GM18861 (cell line): ENCODE results near the gene PCSK6.
"Not testable (repeated sequence)": the region's sequence is repeated elsewhere in the genome, so short reads cannot be mapped to it uniquely, and the experiment has no call there.

Experiments used
- ATAC-seq: cut with Tn5 transposase; IDR thresholded peaks from one replicate; pipeline ENCODE4 v1.9.1; 2021; ENCODE audit not compliant: unreplicated experiment

The PCSK6 gene

DNA sequence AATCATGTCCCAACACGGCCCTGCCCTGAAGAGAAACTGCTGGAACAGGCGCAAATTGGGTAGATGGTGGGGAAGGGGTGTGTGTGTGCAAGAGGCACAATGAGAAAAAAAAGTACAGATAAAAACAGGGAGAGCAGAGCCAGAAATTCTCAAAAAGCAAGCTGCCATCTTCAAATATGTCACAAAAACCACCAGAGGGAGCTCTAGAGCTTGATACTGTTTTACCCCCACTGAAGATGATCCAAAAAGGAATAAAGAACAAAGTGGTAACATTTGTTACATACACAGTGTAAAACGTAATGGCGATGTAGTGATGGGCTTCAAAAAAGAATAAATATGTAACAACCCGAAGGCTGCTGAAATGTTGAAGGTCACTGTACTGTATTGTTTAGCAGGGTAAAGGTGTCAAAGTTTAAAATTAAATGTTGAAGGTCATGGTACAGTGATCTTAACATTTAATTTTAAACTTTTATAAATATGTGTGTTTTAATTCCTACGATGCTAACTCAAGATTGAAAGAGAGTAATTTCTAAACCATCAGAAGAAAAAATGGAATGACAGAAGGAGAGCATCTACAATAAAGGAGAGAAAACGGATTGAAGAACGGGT, 200.5 kb downstream of the PCSK6 start:
- ATAC-seq, result no peak

- not testable (repeated sequence) for ATAC-seq
Measured at GRCh38 chr15:101287342-101287741, 202.2 kb downstream of the PCSK6 start.

GRCh38 chr15:101286471-101287114, 202.9 kb downstream of the PCSK6 start:
- ATAC-seq, result no peak

GRCh38 chr15:101283931-101284330, 205.6 kb downstream of the PCSK6 start:
- no peak for ATAC-seq

DNA sequence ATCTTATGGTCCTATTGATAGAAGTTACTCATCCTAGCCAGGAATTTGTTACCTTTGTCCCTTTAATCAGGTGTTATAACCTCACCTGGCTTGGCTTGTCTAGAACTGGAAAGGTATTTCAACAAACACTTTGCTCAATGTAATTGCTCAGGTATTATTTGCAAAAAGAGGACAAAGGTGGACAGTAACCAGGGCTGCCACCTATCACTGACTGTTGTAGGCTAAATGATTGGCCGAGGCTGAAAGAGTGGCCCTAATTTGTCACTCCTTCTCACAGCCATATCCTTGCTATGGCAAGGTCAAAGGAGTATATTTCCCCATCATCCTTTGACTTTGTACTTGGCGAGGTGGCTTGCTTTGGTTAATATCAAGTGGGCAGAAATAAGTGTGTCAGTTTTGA, 209.5 kb downstream of the PCSK6 start:
- ATAC-seq, result no peak

GRCh38 chr15:101277943-101278564, 211.5 kb downstream of the PCSK6 start:
- ATAC-seq, result no peak

- peak; percentile 61 for ATAC-seq
Measured at GRCh38 chr15:101277038-101277822, 212.3 kb downstream of the PCSK6 start, which contains the start of gene SELENOS. Gene SELENOS (minus strand): TSS chr15:101277485. CDS start chr15:101277417, 68 bp downstream.

DNA sequence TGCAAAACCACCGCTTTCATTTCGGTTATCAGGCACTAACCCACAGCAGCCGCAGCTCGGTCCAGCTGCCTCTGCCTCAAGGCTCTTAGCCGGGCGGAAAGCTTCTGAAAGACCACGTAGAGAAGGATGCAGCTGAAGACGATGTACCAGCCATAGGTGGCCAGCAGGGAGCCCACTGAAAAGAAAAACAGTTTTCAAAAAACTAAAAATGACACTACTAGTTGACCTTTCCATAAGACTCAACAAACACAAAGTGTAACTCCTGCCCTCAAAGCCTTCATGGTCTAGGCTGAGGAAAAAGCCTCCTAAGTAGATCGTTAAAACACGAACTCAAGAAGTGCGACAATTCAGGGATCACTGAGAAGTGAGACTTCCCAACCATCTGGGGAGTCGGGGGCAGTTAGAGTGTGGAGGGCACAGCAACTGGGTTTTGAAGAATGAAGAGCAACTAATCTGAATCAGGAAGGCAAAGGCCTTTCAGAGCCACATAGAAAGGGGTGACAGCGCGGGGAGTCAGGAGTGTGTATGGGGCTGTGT, 212.9 kb downstream of the PCSK6 start:
- ATAC-seq, result peak; percentile 25

- no peak for ATAC-seq
Measured at GRCh38 chr15:101275018-101275417, 214.5 kb downstream of the PCSK6 start.

GRCh38 chr15:101273534-101273933, 216.0 kb downstream of the PCSK6 start:
- no peak for ATAC-seq

DNA sequence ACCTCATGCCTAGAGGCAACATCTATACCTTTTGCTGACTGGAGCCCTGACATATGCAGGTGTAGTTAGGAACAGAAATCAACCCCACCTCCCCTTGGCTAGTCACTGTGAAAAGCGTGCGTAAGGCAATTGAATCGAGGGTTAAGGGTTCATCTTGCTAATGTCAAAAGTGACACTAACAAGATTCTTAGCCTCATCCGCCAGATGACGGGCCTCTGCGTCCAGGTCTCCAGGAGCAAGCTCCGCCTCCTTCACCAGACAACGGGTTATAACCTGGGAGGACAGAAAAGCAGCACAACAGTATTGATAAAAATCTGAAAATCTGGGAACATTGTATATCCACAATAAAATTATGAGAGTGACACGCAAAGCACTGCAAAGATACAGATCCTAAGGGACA, 216.9 kb downstream of the PCSK6 start:
- no peak for ATAC-seq

DNA sequence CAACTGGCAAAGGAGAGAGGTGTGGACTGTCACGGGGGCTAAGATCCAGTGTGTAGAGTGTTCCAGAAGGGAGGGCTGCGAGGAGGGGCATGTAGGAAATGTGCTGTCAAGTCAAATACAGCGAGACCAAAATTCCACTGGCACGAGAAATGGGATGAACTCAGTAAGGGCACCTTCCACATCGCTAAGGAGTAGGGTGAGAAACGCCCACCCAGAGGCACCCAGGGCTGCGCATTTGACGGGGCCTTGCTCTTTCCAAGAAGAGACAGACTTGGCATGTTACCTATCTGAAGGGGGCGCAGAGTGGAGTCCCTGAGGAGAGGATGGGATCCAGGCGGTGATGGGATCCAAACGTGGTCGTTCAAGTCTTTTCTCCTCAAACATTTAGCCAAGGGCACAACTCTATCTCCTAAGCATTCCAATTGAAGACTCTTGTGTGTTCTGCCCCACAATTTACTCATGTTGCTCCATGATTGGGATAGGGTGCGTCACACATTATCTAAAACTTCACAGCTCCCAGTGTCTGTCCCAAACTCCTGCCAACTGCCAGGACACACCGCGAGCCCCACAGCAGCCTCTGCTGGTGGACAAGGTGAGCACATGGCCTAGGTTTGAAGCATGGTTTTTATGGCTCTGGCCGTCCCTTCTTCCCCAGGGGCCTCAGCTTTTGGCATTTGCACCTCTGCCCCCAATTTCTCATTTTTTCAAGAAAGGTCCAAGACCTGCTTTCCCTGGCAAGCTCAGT, 219.9 kb downstream of the PCSK6 start:
- no peak for ATAC-seq

GRCh38 chr15:101267320-101268104, 222.0 kb downstream of the PCSK6 start:
- no peak for ATAC-seq

DNA sequence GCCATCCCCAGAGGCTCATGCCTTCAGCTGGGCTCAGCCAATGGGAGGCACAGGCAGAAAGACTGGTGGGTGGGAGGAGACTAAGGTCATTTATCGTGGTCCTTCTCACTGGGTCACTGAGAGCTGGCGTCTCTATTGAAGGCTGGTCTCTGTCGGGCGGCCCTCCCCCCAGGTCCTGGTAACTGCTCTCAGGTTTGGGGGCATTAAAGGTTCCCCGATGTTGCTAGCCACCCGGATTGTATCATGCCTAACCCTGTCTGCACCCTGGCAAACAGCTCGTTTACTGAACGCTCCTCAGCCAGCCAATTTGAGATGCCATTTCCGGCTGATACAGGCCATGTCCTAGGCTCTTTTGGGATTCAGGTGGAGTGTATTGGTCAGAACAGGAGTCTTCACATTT, 222.7 kb downstream of the PCSK6 start:
- no peak for ATAC-seq

GRCh38 chr15:101266034-101266433, 223.5 kb downstream of the PCSK6 start:
- ATAC-seq, result no peak

- no peak for ATAC-seq
Measured at GRCh38 chr15:101264911-101265641, 224.4 kb downstream of the PCSK6 start.

GRCh38 chr15:101264011-101264410, 225.5 kb downstream of the PCSK6 start:
- ATAC-seq, result no peak

- ATAC-seq, result no peak
Measured at GRCh38 chr15:101262551-101262950, 227.0 kb downstream of the PCSK6 start.
